Smooth muscle cell (in vitro differentiated cells): Measurements from ENCODE around the gene NCAPD2. TPM values are rescaled to one million over a fixed set of nuclear protein-coding genes. Genes with fewer than 3 reads are reported as not detected.
"Not testable (repeated sequence)": the region's sequence is repeated elsewhere in the genome, so short reads cannot be mapped to it uniquely, and the experiment has no call there.

ENCODE experiments used
- DNase-seq: peaks from one replicate; lab custom pipeline; 2025; ENCODE audit not compliant: unreplicated experiment; lab: John Stamatoyannopoulos, UW
- H2AFZ ChIP-seq: fragments of 200-600 bp; sonication (generic); 2 replicates; pipeline ENCODE4 v1.6.0; 2016; ENCODE audit warnings: antibody characterized with exemption, low read depth, mild to moderate bottlenecking
- H3F3A ChIP-seq: fragments of 200-600 bp; sonication (generic); 2 replicates; pipeline ENCODE4 v1.6.0; 2017; ENCODE audit warnings: antibody characterized with exemption, low read depth
- H3K27ac ChIP-seq: fragments of 200-600 bp; sonication (generic); 2 replicates; pipeline ENCODE4 v1.5.1; 2016; ENCODE audit warnings: low read depth, mild to moderate bottlenecking
- H3K27me3 ChIP-seq: fragments of 200-600 bp; sonication (generic); 2 replicates; pipeline ENCODE4 v1.6.1; 2016; ENCODE audit warnings: low read depth, mild to moderate bottlenecking
- H3K36me3 ChIP-seq: fragments of 200-600 bp; sonication (generic); 2 replicates; pipeline ENCODE4 v1.5.1; 2016; ENCODE audit warnings: low read depth
- H3K4me1 ChIP-seq: fragments of 200-600 bp; sonication (generic); 2 replicates; pipeline ENCODE4 v1.5.1; 2016; ENCODE audit warnings: low read depth
- H3K4me2 ChIP-seq: fragments of 200-600 bp; sonication (generic); 2 replicates; pipeline ENCODE4 v1.6.0; 2016; ENCODE audit warnings: mild to moderate bottlenecking
- H3K4me3 ChIP-seq: fragments of 200-600 bp; sonication (generic); 2 replicates; pipeline ENCODE4 v1.5.1; 2016; ENCODE audit warnings: mild to moderate bottlenecking
- H3K79me2 ChIP-seq: fragments of 200-600 bp; sonication (generic); 2 replicates; pipeline ENCODE4 v1.6.0; 2016; ENCODE audit warnings: low read depth, mild to moderate bottlenecking
- H3K9ac ChIP-seq: fragments of 200-600 bp; sonication (generic); 2 replicates; pipeline ENCODE4 v1.6.0; 2016; ENCODE audit warnings: low read depth
- H3K9me3 ChIP-seq: fragments of 200-600 bp; sonication (generic); replicated peaks from 2 replicates; pipeline ENCODE4 v1.5.1; 2016; ENCODE audit warnings: low read depth
- H4K20me1 ChIP-seq: fragments of 200-600 bp; sonication (generic); 2 replicates; pipeline ENCODE4 v1.6.0; 2016; ENCODE audit warnings: low read depth
- CTCF ChIP-seq: fragments of 200-600 bp; sonication (generic); IDR thresholded peaks from 2 replicates; pipeline ENCODE4 v1.5.1; 2017; ENCODE audit warnings: borderline replicate concordance, mild to moderate bottlenecking, antibody characterized with exemption; ENCODE audit not compliant: insufficient read depth, poor library complexity, severe bottlenecking
- WGBS: methylation state at CpG from one replicate; pipeline ENCODE4 v1.1.7; 2016; ENCODE audit warnings: low lambda C conversion rate; 5-methylcytosine and 5-hydroxymethylcytosine counted together
- polyA plus RNA-seq: library from polyadenylated mRNA; unstranded; fragments of >200 nt; fragmentation: Nextera tagmentation; extraction: Ambion mirVana; gene quantifications from 2 replicates; pipeline ENCODE4 v1.2.1, GENCODE V29; 2016
- total RNA-seq: library from RNA; depleted of rRNA; stranded (reverse); fragments of >200 nt; gene quantifications from 2 replicates; pipeline ENCODE4 v1.2.3, GENCODE V29; 2014

Gene NCAPD2
- total and polyA plus RNA-seq, 2 experiments from 2014 or later: 17.6 to 22.7 TPM

- Histone ChIP-seq H3K4me2 (no peak overlapping the region), H3K27ac (no peak overlapping the region), H3K4me3 (no peak overlapping the region), H4K20me1 (peaks cover 9% of the 10 kb centered on the region), H3K9me3 (no peaks in the 10 kb centered on the region), H2AFZ (no peak overlapping the region), H3K79me2 (peaks cover 9% of the 10 kb centered on the region), H3K9ac (no peak overlapping the region), H3K36me3 (no peaks in the 10 kb centered on the region), H3K4me1 (no peaks in the 10 kb centered on the region), H3K27me3 (no peaks in the 10 kb centered on the region), H3F3A (no peaks in the 10 kb centered on the region)
- no peak for DNase-seq
- no peak for TF ChIP-seq CTCF
- 96% methylated on average over 6 of the region's 6 CpGs for WGBS
Observed at GRCh38 chr12:6463858-6464257, 30.0 kb upstream of the NCAPD2 start.

GRCh38 chr12:6464531-6464930, 29.4 kb upstream of the NCAPD2 start:
- 98% methylated on average over 7 of the region's 8 CpGs for WGBS
- no peak for DNase-seq
- Histone ChIP-seq H3K27me3 (no peaks in the 10 kb centered on the region), H3K9ac (no peak overlapping the region), H3K4me3 (no peak overlapping the region), H3F3A (no peaks in the 10 kb centered on the region), H3K9me3 (no peaks in the 10 kb centered on the region), H2AFZ (no peak overlapping the region), H3K4me1 (peaks cover 3% of the 10 kb centered on the region), H4K20me1 (peaks cover 14% of the 10 kb centered on the region), H3K36me3 (no peaks in the 10 kb centered on the region), H3K79me2 (peaks cover 16% of the 10 kb centered on the region), H3K4me2 (no peak overlapping the region), H3K27ac (no peak overlapping the region)
- no peak for TF ChIP-seq CTCF

GRCh38 chr12:6465467-6466183, 28.3 kb upstream of the NCAPD2 start:
- peak; percentile 76 for TF ChIP-seq CTCF
- H3K27me3 ChIP-seq: no peaks in the 10 kb centered on the region
- peaks cover 7% of the 10 kb centered on the region for H3K4me1 ChIP-seq
- H4K20me1 ChIP-seq: peaks cover 14% of the 10 kb centered on the region
- no peak for DNase-seq
- WGBS: 64% methylated on average over 6 of the region's 6 CpGs
- no peaks in the 10 kb centered on the region for H3K36me3 ChIP-seq
- no peak overlapping the region for H2AFZ ChIP-seq
- no peak overlapping the region for H3K4me2 ChIP-seq
- no peak overlapping the region for H3K27ac ChIP-seq
- no peak overlapping the region for H3K9ac ChIP-seq
- no peaks in the 10 kb centered on the region for H3K9me3 ChIP-seq
- peaks cover 22% of the 10 kb centered on the region for H3K79me2 ChIP-seq
- no peak overlapping the region for H3K4me3 ChIP-seq
- no peaks in the 10 kb centered on the region for H3F3A ChIP-seq

- DNase-seq: no peak
- Histone ChIP-seq H3K4me2 (no peak overlapping the region), H3K9ac (no peak overlapping the region), H4K20me1 (peaks cover 14% of the 10 kb centered on the region), H3K79me2 (peaks cover 22% of the 10 kb centered on the region), H3K4me3 (no peak overlapping the region), H2AFZ (no peak overlapping the region), H3K4me1 (peaks cover 9% of the 10 kb centered on the region), H3K36me3 (no peaks in the 10 kb centered on the region), H3K9me3 (no peaks in the 10 kb centered on the region), H3F3A (peaks cover 3% of the 10 kb centered on the region), H3K27ac (no peak overlapping the region), H3K27me3 (no peaks in the 10 kb centered on the region)
- TF ChIP-seq CTCF: no peak
- 94% methylated on average over 5 of the region's 5 CpGs for WGBS
Observed at GRCh38 chr12:6466184-6466573, 27.7 kb upstream of the NCAPD2 start.

- not testable (repeated sequence) for DNase-seq, H3K27ac ChIP-seq, H3K9me3 ChIP-seq, H3K36me3 ChIP-seq, H3K4me3 ChIP-seq, H3K27me3 ChIP-seq, H3K9ac ChIP-seq, H3F3A ChIP-seq, H3K4me2 ChIP-seq, H2AFZ ChIP-seq
- Histone ChIP-seq H4K20me1 (peaks cover 14% of the 10 kb centered on the region), H3K79me2 (peaks cover 22% of the 10 kb centered on the region), H3K4me1 (peaks cover 11% of the 10 kb centered on the region)
- 96% methylated on average over 4 of the region's 4 CpGs for WGBS
Observed at GRCh38 chr12:6466751-6467150, 27.2 kb upstream of the NCAPD2 start.
